ENCODE data around the gene SLC17A9. TPM values are rescaled to one million over a fixed set of nuclear protein-coding genes. Genes with fewer than 3 reads are reported as not detected.

SLC17A9 gene
- total RNA-seq, 1 donor from 2014 or later, result 3.2 TPM

DNA sequence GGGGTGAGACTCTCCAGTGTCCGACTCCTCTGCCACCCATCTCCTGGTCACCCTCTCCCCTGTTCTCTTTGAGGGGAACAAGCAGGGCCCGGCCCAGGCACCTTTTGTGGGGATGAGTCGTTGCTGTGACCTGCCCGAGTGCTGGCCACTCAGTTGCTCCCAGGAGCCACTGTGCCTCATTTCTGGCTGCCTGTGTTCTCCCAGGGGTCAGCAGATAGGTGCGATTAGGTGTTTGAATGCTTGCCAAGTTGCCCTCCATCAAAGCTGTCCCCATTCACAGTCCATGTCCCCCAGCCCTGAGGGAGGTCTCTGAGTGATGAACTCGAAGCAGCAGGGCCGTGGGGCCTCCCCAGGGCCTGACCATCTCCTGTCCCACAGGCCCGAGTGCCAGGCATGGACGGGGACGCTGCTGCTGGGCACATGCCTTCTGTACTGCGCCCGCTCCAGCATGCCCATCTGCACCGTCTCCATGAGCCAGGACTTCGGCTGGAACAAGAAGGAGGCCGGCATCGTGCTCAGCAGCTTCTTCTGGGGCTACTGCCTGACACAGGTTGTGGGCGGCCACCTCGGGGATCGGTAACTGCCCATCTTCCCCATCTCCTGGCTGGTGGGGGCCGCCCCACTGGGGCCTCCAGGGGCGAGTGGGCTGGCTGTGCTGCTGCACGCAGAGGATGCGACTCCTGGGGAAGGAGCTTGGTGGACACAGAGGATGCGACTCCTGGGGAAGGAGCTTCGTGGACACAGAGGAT, 4.1 kb downstream of the SLC17A9 start:
- no peak for DNase-seq (ENCODE audit: low read depth in 2 of 2)

DNA sequence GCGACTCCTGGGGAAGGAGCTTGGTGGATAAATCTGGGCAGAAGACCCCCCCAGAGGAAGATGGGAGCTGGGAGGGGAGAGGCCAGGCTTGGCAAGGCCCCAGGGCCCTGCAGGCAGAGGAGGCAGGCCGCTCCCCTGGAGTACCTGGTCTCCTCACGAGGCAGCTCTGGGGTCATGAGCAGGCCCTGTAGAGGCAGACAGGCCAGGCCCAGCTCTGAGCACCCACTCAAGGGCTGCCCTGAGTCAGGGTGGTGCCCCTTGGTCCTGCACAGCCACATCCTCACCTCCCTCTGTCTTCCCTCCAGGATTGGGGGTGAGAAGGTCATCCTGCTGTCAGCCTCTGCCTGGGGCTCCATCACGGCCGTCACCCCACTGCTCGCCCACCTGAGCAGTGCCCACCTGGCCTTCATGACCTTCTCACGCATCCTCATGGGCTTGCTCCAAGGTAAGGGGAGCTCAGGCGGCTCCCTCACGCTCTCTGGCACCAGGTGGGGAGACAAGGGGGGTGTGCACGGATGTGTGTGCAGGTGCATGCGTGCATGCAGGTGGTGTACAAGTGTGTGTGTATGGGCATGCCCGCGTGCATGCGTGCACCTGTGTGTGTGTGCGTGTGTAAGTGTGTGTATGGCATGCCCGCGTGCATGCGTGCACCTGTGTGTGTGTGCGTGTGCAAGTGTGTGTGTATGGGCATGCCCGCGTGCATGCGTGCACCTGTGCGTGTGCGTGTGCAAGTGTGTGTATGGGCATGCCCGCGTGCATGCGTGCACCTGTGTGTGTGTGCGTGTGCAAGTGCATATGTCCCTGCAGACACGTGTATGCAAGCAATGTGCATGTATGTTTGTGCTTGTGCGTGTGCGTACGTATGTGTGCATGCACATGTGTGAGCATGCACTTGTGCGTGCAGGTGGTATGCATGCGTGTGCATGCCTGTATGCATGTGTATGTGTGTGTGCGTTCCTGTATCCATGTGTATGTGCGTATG, 4.9 kb downstream of the SLC17A9 start:
- no peak for DNase-seq (ENCODE audit: low read depth in 2 of 2)

DNA sequence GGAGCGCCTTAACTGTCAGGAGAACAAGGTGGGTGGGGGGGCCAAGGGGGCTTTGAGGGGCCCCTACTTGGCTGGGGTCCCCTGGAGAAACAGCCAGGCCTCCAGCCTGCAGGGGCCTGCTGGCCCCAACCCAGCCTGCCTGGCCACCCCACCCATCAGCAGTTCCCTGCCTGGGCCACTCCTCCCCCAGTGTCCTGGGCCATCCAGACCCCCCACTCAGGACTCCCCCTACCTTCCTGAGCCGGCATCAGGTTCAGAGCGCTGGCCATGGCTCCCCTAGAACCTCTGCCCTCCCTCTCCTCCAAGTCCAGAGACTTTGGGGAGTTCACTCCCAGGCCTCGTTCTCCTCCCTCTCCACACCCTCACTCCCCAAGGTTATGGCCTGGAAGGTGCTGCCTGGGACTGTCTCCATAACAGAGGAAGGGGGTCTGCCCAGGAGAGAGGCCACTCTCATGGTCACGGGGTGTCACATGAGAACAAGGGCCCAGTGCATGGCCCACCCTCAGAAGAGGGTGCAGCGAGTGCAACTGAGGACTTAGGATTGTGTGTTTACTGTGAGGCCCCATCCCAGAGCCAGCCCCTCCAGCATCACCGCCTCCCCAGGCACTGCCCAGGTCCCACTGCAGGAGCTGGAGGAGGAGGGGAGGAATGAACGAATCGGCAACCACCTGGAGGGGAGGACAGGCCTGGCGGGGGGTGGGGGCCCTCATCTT, 6.0 kb downstream of the SLC17A9 start:
- no peak for DNase-seq (ENCODE audit: low read depth in 2 of 2)

DNA sequence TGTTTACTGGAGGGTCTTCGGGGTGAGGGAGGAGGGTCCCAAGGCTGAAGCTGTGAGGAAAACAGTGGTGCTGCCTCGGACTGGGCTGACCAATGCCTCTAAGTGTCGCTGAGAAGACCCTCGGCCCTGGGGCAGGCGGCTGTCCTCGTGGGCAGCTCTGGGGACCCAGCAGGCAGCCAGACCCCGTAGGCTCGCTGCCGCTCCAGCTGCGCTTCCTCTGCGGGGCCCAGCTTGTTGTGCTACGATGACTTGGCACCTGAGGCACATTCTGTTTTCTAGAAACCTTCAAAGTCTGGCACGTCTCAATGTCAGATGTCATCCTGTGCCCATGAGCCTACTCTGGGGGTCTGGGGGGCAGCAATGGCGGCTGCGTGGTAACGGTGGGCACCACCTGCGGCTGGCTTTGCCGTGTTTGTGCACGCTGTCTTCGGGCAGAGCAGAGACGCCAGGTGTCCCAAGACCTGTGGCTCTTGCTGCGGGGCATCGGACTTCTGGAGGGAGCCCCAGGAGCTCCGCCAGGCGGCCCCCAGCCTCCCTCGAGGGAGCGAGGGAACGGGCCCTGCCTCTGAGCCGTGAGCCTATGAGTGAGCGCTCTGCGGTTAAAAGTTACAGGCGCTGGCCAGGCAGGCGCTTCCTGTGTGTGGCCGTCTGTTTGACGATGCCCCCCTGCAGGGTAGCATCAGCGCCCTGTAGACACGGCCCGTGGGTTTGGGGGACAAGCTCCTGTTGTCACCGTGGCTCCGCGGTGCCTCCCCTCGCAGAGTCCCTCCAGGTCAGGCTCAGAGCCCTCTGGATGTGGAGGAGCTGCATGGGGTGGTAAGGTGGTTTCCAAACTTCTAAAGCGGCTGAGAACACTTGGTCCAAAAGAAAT, 6.8 kb downstream of the SLC17A9 start:
- DNase-seq (ENCODE audit: low read depth in 2 of 2), result no peak

DNA sequence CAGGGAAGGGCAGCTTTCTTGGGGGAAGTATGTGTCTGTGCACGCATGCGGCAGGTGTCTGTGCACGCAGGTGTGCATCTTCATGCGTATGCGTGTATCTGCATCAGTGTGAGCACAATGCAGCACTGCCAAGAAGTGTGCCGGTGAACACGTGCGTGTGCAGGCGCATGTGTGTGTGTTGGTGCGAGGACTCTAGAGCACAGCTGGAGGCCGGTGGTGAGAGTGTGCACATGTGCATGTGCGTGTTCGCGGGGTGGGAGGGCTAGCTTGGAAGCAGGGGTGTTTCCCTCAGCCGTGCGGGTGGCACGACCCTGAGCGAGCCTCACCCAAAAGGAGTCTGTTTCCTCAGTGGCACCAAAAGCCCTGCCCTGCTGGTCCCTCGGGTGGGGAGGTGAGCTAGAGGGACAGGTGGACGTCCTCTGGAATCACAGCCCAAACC, 7.5 kb downstream of the SLC17A9 start:
- DNase-seq (ENCODE audit: low read depth in 2 of 2), result no peak

DNA sequence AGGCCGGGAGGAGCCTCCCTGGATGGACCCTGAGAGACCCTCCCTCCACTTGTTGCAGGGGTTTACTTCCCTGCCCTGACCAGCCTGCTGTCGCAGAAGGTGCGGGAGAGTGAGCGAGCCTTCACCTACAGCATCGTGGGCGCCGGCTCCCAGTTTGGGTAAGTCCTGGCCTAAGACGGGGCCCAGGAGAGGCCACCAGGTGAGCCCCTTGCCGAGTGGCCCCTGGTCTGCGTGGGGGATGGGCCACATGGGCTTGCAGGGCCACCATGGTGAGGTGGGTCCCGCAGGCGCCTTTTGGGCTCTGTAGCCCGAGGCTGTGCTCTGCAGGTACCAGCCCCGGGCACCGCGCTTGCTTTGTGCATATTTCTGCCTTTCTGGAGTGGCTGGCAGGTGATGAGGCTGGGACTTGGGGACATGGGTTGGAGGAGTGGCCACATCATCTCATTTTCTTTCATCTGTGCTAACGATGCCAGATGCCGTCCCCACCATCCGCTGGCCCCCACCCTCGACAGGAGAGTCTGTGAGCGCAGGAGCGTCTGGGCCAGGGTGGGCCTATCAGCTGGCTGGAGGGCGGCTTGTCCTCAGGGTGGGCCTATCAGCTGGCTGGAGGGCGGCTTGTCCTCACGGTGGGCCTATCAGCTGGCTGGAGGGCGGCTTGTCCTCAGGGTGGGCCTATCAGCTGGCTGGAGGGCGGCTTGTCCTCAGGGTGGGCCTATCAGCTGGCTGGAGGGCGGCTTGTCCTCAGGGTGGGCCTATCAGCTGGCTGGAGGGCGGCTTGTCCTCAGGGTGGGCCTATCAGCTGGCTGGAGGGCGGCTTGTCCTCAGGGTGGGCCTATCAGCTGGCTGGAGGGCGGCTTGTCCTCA, 8.2 kb downstream of the SLC17A9 start:
- peak in 1 of 2 donors; percentile 34 for DNase-seq (ENCODE audit: low read depth in 2 of 2)

DNA sequence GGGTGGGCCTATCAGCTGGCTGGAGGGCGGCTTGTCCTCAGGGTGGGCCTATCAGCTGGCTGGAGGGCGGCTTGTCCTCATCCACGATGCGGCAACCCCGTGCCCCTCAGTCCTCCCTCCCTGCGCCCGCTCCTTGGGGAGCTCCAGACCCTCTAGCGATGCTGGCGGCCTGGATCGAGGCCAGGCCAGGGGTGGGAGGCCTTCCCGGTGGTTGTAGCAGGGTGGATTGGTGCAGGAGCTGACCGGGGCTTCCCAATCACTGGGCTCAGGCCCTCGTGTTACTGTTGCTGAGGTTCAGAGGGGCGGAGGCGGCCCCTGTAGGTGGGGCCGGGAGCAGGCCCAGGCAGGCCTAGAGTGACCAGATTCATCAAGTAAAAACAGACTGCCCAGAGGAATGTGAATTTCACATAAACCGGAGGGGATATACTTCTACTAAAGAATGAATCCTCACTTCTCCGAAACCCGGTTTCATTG, 8.8 kb downstream of the SLC17A9 start:
- peak in 1 of 2 donors; percentile 22 for DNase-seq (ENCODE audit: low read depth in 2 of 2)

DNA sequence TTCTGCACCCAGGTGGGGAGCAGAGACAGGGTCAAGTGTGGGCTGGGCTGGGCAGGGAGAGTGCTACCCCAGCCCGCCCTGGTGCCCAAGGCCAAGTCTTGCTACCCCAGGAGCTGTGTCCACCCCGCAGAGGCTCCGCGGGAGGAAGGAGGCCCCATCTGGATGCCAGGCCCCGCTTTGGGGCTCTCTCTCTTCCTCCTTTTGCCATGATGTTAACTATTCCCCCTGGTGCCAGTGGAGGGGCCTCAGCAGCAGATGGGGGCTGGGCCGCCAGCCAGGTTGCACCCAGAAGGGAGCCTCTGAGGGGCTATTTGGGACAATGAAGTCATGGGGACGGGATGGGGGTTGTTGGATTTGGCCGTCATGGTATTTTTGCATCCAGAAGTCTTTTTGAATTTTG, 9.3 kb downstream of the SLC17A9 start:
- no peak for DNase-seq (ENCODE audit: low read depth in 2 of 2)

DNA sequence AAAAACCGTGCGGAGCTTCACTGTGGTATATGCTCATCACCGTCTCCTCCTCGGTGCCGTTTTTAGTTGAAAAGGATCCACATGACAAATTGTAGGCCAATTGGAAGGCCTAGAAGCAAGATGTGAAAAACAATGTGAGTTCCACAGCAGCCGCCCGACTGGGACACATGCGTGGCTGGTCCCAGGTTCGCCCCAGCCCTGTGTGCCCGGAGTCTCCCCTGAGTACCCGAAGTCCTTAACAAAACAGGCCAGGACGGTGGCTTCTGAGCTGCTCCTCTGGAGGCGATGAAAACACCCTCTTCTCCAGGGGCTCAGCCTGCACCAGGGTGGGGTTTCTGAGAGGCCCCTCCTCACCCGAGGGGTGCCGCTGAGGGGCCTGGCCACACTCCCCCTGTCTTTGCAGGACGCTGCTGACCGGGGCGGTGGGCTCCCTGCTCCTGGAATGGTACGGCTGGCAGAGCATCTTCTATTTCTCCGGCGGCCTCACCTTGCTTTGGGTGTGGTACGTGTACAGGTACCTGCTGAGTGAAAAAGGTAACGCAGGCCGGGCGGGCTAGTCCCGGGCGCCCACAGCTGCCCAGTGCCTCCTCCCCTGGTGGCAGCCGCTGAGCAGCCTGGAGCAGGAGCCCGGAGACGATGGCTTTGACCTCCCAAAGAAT, 9.8 kb downstream of the SLC17A9 start:
- DNase-seq (ENCODE audit: low read depth in 2 of 2), result no peak

DNA sequence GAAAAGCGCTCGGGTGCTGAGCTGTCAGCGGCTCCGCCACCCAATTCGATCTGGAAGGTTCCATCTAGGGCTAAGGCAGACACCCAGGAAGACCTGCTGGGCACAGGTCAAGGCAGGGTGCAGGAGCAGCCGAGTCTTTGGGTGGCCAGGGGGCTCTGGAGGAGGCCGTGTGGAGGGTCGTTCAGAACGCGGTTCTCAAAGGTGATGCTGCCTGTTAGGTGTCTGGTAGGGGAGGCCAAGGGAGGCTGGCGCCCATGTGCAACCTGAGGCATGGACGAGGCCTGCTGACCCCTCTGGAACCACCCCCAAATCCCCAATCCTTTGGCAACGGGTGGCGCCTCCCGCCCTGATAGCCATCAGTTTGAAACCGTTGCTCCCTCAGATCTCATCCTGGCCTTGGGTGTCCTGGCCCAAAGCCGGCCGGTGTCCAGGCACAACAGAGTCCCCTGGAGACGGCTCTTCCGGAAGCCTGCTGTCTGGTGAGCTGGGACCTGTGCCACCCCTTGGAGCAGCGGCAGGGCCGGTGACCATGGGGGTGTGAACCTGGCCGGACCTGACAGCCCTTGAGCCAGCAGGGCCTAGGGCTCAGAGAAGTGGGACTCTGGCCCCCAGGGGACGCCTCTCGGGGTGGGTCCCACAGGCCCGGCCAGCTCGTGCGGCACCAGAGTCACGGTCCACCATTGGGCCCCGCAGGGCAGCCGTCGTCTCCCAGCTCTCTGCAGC, 10.5 kb downstream of the SLC17A9 start:
- DNase-seq (ENCODE audit: low read depth in 2 of 2), result no peak

DNA sequence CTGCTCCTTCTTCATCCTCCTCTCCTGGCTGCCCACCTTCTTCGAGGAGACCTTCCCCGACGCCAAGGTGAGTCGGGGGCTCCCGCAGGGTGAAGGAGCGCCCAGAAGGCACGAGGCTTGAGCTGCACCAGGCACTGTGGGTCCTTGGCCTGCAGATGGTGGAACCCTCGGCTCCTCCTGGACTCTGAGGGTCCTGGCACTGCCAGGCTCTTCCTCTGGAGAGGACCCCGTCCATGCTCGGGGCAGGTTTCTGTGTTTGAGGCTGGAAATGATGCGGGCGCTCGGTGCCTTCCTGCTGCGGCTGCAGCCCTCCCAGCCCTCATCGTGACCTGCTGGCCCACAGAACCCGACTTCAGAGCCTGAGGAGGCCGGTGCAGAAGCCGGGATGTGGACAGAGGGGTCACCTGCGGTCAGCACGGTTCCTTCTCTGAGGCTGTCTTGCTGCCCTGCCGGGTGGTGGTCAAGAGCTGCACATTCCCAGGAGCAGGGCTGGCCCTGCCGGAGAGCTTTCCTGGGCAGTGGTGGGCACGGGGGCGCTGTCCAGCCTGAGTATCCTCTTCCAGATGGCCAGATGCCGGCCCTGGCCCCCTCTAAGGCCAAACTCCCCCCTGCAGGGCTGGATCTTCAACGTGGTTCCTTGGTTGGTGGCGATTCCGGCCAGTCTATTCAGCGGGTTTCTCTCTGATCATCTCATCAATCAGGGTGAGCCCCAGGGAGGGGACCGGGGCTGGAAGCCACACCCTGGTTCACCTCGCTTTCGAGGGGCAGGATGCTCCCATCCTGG, 11.3 kb downstream of the SLC17A9 start:
- no peak for DNase-seq (ENCODE audit: low read depth in 2 of 2)

DNA sequence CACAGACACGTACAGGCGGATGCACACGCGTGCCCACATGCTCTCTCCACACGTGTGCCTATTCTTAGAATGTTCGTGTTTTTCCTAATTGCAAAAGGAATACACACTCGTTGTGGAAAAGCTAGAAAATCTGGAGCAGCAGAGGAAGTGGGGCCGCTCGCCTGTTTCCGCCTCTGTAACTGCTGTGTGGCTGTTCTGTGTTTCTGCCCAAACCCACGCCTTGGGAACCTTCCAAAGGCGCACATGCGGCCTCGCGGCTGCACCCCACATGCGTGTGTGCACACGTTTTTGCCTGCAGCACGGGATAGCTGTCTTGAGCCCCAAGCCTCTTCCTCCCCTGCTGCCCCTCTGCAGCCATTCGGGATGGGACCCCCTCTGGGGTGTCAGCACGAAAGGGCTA, 12.2 kb downstream of the SLC17A9 start:
- no peak for DNase-seq (ENCODE audit: low read depth in 2 of 2)

DNA sequence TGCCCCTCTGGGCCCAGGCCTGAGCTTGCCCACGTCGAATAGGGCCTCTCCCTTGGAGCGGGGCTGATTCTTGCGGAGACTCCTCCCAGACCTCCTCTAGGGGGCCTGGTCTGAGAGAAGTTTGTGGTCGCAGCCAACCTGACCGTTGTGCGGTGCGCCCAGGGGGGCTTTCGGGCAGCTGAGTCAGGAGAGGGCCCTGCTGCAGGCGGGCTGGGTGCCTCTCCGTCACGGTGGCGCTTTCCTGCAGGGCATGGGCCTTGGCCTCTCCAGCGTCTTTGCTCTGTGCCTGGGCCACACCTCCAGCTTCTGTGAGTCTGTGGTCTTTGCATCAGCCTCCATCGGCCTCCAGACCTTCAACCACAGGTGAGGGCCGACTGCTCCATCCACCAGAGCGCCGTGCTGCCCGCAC, 12.9 kb downstream of the SLC17A9 start:
- no peak for DNase-seq (ENCODE audit: low read depth in 2 of 2)

DNA sequence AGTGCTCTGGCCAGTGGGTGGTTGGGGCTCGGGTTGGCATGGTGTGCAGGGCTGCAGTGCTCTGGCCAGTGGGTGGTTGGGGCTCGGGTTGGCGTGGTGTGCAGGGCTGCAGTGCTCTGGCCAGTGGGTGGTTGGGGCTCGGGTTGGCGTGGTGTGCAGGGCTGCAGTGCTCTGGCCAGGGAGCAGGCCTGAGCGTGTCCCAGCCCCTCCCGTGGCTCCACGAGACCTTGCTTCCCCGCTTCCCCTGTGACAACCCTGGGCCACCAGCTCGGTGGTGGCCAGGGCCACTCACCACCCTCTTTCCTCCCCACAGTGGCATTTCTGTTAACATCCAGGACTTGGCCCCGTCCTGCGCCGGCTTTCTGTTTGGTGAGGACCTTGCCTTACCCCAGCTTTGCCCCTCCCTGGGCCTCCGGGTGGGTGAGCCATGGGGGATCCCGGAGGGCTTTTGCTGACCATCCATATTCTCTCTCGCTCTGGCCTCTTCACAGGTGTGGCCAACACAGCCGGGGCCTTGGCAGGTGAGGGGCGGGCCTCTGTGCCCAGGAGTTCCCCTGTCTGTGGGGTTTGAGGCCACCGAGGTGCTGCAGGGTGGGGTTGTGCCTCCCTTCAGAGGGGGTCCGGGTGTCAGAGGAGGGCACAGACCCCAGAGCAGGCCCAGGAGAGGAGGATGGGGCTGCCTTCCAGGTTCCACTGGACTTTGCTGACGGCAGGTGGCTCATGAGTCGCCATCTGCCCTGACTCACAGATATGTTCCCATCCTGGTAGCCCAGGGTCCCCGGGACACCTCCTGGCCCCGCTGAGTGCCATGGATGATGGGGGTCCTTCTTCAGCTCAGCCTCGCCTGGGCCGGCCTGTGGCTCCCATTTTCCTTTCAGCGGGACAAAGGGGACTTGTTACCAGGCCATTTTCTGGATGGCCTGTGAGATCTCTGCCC, 14.0 kb downstream of the SLC17A9 start:
- DNase-seq (ENCODE audit: low read depth in 2 of 2), result no peak

DNA sequence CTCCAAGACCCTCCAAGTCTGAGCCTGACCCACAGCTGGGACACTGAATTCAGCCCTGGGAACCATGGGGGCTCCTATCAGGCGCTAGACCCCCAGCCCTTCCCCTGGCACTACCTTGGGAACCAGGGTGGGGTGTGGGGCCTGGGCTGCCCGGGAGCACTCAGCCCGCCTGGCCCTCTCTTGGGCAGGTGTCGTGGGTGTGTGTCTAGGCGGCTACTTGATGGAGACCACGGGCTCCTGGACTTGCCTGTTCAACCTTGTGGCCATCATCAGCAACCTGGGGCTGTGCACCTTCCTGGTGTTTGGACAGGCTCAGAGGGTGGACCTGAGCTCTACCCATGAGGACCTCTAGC, 14.6 kb downstream of the SLC17A9 start:
- no peak for DNase-seq (ENCODE audit: low read depth in 2 of 2)

DNA sequence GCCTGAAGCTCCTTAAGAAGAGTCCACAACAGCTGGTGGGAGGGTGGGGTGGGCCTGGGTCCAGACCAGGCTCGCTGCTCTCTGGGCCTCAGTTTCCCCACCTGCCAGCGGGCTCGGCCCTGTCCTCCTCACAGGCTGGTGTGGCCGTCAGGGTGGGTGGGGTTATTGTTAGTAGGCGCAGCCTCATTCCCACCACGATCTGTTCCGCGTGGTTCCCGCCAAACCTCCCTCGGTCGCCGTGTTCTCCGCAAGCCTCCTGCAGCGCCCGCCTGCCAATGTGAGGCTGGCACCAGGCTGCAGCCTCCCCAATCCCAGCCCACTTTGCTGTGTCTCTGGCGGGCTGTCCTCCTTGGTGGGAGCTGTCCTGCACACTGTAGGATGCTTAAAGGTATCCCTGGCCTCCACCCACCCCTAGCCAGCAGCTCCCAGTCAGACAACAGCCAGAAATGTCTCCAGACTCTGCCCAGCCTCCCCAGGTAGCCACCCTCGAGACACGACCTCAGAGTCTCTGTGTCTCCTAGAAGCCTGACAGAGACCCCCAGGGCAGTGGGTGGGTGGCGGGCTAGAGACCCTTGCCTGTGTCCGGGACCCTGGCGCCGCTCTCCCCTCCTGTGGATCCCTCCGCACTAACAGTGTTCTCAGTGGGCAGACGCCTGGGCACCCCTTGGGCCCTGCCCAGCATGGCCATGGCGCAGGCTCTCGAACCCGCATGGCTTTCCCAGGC, 15.3 kb downstream of the SLC17A9 start:
- no peak for DNase-seq (ENCODE audit: low read depth in 2 of 2)

Data from lung microvascular endothelial cell (primary cell).